HL-60 (cell line): ENCODE measurements around the gene KRT73.

Experiments used
- GABPA ChIP-seq: IDR thresholded peaks from 2 replicates; pipeline ENCODE4 v1.6.1; 2012; ENCODE audit warnings: low read depth
- POLR2AphosphoS5 ChIP-seq: IDR thresholded peaks from 2 replicates; pipeline ENCODE4 v1.6.1; 2012; ENCODE audit warnings: low read depth

DNA sequence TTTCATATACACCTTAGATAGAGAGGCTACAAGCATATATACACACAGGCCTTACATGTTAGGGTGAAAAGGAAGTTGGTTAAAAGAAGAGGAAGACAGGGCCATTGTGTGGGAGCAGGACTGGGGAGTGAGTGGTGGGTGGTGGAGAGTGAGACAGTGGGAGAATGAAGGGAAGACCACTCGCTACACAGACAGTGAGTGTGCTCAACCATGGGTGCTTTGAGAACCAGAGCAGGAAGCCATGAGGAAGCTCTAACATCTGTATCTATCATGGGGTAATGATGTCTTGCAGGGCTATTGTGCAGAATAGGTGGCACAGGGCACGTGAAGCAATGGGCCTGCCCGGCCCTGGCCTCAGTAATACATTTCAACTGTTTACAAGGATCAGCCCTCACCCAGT is 33.3 kb downstream of the KRT73 start:
- no peak for TF ChIP-seq POLR2AphosphoS5
- no peak for TF ChIP-seq GABPA
